Measurements from ENCODE around the gene LRP1.

LRP1 gene

DNA sequence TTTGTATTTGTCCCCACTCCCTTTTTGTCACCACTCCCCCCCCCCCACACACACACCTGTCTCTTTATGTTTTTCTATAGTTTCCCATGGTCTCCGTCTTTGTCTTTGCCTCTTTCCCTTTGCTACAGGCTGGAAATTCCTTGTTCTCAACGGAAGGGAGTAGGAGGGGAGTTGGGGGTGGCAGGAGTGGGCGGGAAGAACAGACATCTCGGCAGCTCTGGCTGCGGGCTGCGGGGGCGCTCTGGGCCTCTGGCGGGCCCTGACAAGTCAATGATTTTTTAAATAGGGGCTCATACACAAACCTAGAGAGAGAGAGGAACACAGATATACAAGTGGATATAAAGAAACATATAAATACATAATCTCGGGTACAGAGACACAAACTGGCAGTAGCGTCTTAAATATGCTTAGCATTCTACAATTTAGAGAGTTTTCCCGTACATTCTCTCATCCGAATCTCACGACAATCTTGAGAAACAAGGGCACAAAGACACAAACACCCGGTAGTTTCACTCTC lies 41.7 kb upstream of the LRP1 start:
- peak; percentile 48 for DNase-seq (ENCODE audit: low spot score)
- peak; percentile 62 for TF ChIP-seq CTCF (conservative IDR thresholded peaks at IDR 0.05; ENCODE audit: low read depth)
- POLR2A ChIA-PET (ENCODE audit: low non-redundant PET): interaction anchor here (1.0 to 2.9 kb wide), 4 partner anchors 8 to 66 kb away, joined by 3 to 37 read pairs (median 6); partner anchors contain the start of genes NEMP1 and STAT6
- H3K27ac ChIP-seq: peak overlapping the region; percentile 100
- CTCF ChIA-PET: interaction anchor here (0.7 to 2.3 kb wide), 3 partner anchors 17 to 38 kb away, joined by 3 to 6 read pairs (median 4); no protein-coding TSS in a partner anchor

DNA sequence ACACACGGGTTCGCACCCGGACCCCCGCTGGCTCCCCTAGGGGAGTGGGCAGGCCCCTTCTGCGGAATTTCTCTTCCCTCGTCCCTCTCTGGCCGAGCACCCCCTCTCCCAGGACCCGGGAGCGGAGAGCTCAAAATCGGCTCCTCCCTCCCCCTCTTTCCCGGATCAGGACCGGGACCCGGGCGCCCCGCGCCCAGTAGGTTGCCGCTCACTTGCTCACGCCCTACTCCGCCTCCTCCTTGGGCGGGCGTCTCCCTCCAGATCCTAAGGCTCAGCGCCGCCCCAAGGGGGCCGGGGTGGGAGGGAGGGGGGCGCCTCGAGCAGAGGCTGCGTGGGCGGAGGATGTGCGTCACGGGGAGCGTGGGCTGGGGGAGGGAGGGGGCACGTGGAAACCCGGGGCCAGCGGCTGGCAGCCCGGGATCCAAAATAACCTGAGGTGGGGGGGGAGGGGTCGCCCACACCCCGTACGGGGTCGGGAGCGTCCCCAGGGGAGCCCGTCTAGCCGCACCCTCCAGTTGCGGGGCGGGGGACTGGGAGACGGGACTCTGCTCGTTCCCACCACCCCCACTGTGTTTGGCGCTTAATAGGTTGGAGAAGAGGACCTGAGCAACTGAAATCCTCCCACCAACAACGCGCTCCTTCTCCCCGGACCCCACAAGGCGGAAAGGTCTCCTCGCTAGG lies 41.1 kb upstream of the LRP1 start:
- TF ChIP-seq CTCF (conservative IDR thresholded peaks at IDR 0.05; ENCODE audit: low read depth): no peak
- H3K27ac ChIP-seq: peak overlapping the region; percentile 100
- ChIA-PET POLR2A (ENCODE audit: low non-redundant PET) (interaction anchor here (1.0 to 2.9 kb wide), 4 partner anchors 8 to 65 kb away, joined by 3 to 37 read pairs (median 6); partner anchors contain the start of genes NEMP1 and STAT6), CTCF (interaction anchor here (0.7 to 2.3 kb wide), 3 partner anchors 18 to 37 kb away, joined by 3 to 6 read pairs (median 4); no protein-coding TSS in a partner anchor)
- peak; percentile 89 for DNase-seq (ENCODE audit: low spot score)

GRCh38 chr12:57087691-57088353 lies 40.5 kb upstream of the LRP1 start:
- TF ChIP-seq CTCF (conservative IDR thresholded peaks at IDR 0.05; ENCODE audit: low read depth): no peak
- H3K27ac ChIP-seq: peak overlapping the region; percentile 100
- DNase-seq (ENCODE audit: low spot score): peak; percentile 84
- ChIA-PET CTCF (interaction anchor here (0.7 to 2.3 kb wide), 2 partner anchors 18 to 496 kb away, joined by 3 to 6 read pairs; no protein-coding TSS in a partner anchor), POLR2A (ENCODE audit: low non-redundant PET) (interaction anchor here (0.6 to 2.9 kb wide), 4 partner anchors 9 to 96 kb away, joined by 4 to 37 read pairs (median 8); partner anchors contain the start of genes NEMP1 and STAT6)

DNA sequence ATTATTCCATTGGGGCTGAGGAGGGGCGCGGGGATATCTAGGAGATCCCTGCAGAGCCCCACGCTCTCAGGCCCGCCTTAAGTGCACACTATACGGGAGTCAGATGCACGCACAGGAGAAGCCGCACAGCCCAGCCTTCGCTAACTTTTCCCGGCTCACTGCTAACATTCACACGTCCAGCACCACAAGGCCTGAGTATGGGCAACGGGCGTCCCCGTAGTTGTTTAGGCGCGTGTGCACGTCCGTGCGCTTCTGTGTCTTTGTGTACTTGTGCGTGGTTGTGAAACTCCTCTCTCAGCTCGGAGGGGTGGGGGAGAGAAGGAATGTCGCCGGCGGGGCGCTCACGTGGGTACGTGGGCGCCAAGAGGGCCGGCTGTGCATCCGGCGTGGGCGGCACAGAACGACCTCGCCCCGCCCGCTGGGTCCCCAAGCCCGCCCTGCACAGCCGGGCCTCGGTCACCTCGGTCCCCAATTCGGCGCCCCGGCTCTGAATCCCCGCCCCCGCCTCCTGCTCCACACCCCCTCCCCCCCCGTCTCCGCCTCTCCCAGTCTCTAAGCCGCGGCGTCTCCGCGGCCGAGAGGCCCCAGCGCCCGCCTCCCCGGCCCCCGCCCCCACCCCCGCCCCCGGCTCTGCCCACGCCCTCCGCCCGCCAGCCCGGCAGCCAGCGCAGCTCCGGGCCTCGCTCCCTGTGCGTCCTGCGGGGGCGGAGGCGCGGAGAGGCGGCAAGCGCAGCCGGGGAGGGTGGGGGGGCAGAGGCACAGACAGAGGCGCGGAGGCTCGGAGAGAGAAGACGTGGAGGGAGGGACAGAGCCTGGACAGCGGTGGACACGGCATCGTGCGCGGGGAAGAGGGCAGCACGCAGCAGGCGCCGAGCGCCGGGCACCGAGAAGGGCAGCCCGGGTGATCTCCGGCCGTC lies 39.7 kb upstream of the LRP1 start, which contains the start of gene NAB2:
Gene NAB2 (plus strand): TSS at position 761 of the 917 bp plus-strand sequence. CDS start 158 bp downstream, outside the sequence.
- ChIA-PET POLR2A (ENCODE audit: low non-redundant PET) (interaction anchor here (0.6 to 2.9 kb wide), 3 partner anchors 14 to 96 kb away, joined by 4 to 37 read pairs (median 8); partner anchors contain the start of gene STAT6), CTCF (interaction anchor here (0.7 to 2.7 kb wide), 3 partner anchors 19 to 495 kb away, joined by 3 to 15 read pairs (median 6); partner anchors contain the start of gene STAT6)
- peak within 1 kb of the TSS; percentile 100 for H3K27ac ChIP-seq
- TF ChIP-seq CTCF (conservative IDR thresholded peaks at IDR 0.05; ENCODE audit: low read depth): no peak
- DNase-seq (ENCODE audit: low spot score): peak; percentile 79

DNA sequence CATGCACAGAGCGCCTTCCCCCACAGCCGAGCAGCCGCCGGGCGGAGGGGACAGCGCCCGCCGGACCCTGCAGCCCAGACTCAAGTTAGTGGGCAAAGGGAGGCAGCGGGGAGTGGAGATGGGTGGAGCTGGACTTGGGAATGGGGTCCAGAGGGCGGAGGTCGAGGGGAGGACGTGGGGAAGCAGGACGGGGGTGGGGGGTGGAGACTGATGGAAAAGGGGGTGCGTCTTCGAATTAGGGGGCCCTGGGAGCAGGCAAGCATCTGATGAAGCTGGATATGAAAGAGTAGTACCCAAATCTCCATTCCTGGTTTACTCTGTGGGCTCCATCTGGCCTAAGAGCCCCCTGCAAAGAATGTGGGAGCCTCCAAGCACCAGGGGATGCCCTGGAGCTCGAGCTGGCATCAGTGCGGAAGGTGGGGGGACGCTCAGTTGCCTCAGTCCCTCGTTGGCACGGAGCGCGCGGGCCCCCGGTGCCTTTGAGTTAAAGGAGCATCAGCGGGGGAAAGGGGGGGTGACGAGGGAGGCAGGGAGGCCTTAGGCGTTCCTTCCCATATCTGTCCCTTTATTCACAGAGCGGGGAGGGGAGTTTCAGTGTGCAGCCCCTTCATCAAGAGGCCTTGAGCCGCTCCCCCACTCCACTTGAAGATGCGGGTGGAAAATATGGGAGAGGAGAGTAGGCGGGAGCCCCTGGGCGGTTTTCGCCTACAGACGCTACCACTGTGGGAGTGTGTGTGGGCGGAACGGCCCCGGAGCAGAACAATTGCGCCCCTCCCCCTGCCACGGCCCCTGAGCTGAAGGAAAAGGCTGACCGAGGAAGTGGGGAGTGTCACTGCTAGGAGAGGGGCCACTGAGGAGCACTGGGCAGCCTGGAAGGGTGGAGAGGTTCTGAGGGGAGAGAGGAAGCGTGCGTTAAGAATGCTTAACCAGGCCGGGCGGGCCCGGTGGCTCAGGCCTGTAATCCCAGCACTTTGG lies 38.7 kb upstream of the LRP1 start:
- no peak for DNase-seq (ENCODE audit: low spot score)
- no peak for TF ChIP-seq CTCF (conservative IDR thresholded peaks at IDR 0.05; ENCODE audit: low read depth)
- POLR2A ChIA-PET (ENCODE audit: low non-redundant PET): interaction anchor here (3.0 kb wide), 1 partner anchor 22 kb away, joined by 11 read pairs; the partner anchor contains the start of gene STAT6
- CTCF ChIA-PET: interaction anchor here (2.7 kb wide), 1 partner anchor 22 kb away, joined by 15 read pairs; the partner anchor contains the start of gene STAT6
- peak overlapping the region; percentile 100 for H3K27ac ChIP-seq

Data from RWPE1 (cell line).